GM10266 (cell line): ENCODE data around the gene KCNE2.

ENCODE experiments used
- DNase-seq: peaks from one replicate; pipeline ENCODE4 v3.0.0; 2012; ENCODE audit errors: extremely low spot score
- CTCF ChIP-seq: IDR thresholded peaks from 2 replicates; pipeline ENCODE4 v1.5.1; 2012; ENCODE audit warnings: mild to moderate bottlenecking, low read depth; ENCODE audit not compliant: control insufficient read depth, insufficient read depth; ENCODE audit errors: missing control alignments

Gene KCNE2

GRCh38 chr21:34335316-34335715 is 28.5 kb upstream of the KCNE2 start:
- no peak for TF ChIP-seq CTCF
- DNase-seq: no peak

GRCh38 chr21:34336245-34336644 is 27.6 kb upstream of the KCNE2 start:
- DNase-seq: no peak
- TF ChIP-seq CTCF: no peak

GRCh38 chr21:34336756-34337391 is 26.9 kb upstream of the KCNE2 start:
- no peak for TF ChIP-seq CTCF
- no peak for DNase-seq

GRCh38 chr21:34337741-34338140 is 26.1 kb upstream of the KCNE2 start:
- DNase-seq: no peak
- no peak for TF ChIP-seq CTCF

- no peak for DNase-seq
- TF ChIP-seq CTCF: no peak
These were observed 25.6 kb upstream of the KCNE2 start for GRCh38 chr21:34338226-34338625.

GRCh38 chr21:34340061-34340460 is 23.7 kb upstream of the KCNE2 start:
- DNase-seq: no peak
- no peak for TF ChIP-seq CTCF

- DNase-seq: no peak
These were observed 21.3 kb upstream of the KCNE2 start for GRCh38 chr21:34342476-34342875.

More at GRCh38 chr21:34342476-34342875, 21.3 kb upstream of the KCNE2 start:
- no peak for TF ChIP-seq CTCF
